Measurements from ENCODE around the gene CCNH. TPM values are rescaled to one million over a fixed set of nuclear protein-coding genes. Genes with fewer than 3 reads are reported as not detected.

Gene CCNH
- polyA plus RNA-seq, 2 of the 4 experiments (the other 2 are of a cell fraction): 74.1 to 85.1 TPM

GRCh38 chr5:87433945-87434344, 21.2 kb upstream of the CCNH start (continued):
- TF ChIP-seq EHF (CRISPR knock-in tag; IDR thresholded peaks at IDR 0.05) (no peak), JUN (IDR thresholded peaks at IDR 0.05) (no peak), CEBPB (IDR thresholded peaks at IDR 0.05) (no peak)

GRCh38 chr5:87432460-87432859, 19.7 kb upstream of the CCNH start:
- Histone ChIP-seq H3K9me3 (no peaks in the 10 kb centered on the region), H3K4me1 (no peaks in the 10 kb centered on the region), H3K4me2 (no peak overlapping the region), H3K27ac (no peak overlapping the region), H3K4me3 (no peak overlapping the region)
- FAIRE-seq (no peak), DNase-seq (ENCODE audit: low read depth in 1 of 2, low spot score in 1 of 2) (no peak), ATAC-seq (no peak)
- WGBS (ENCODE audit: missing lambda C conversion rate): 0% methylated on average over 2 of the region's 2 CpGs
- TF ChIP-seq CEBPB (IDR thresholded peaks at IDR 0.05) (no peak), HEYL (CRISPR knock-in tag; IDR thresholded peaks at IDR 0.05) (no peak)
- ChIA-PET CTCF (interaction anchor here (0.9 to 1.0 kb wide), 2 partner anchors 12 to 1292 kb away, joined by 3 read pairs; no protein-coding TSS in a partner anchor), POLR2A (no interaction called here)

GRCh38 chr5:87430863-87431457, 18.2 kb upstream of the CCNH start:
- Histone ChIP-seq H3K4me3 (no peak overlapping the region), H3K4me1 (no peaks in the 10 kb centered on the region), H3K4me2 (no peak overlapping the region), H3K9me3 (no peaks in the 10 kb centered on the region), H3K27ac (no peak overlapping the region)
- CTCF ChIA-PET: no interaction called here
- FAIRE-seq (no peak), DNase-seq (ENCODE audit: low read depth in 1 of 2, low spot score in 1 of 2) (no peak), ATAC-seq (no peak)
- POLR2A ChIA-PET: no interaction called here
- TF ChIP-seq FOXS1 (CRISPR knock-in tag; IDR thresholded peaks at IDR 0.05) (no peak), SMC3 (IDR thresholded peaks at IDR 0.05) (no peak), HOXB5 (CRISPR knock-in tag; IDR thresholded peaks at IDR 0.05) (no peak)

GRCh38 chr5:87423755-87424154, 11.0 kb upstream of the CCNH start:
- Histone ChIP-seq H3K9me3 (no peaks in the 10 kb centered on the region), H3K27ac (no peak overlapping the region), H3K4me3 (no peak overlapping the region), H3K4me1 (no peaks in the 10 kb centered on the region), H3K4me2 (no peak overlapping the region)
- FAIRE-seq (no peak), DNase-seq (ENCODE audit: low read depth in 1 of 2, low spot score in 1 of 2) (no peak), ATAC-seq (no peak)
- CTCF ChIA-PET: no interaction called here
- no peak for TF ChIP-seq HMGXB4 (CRISPR knock-in tag; IDR thresholded peaks at IDR 0.05; ENCODE audit: borderline replicate concordance)
- TF ChIP-seq NFE2L2 (conservative IDR thresholded peaks at IDR 0.05; ENCODE audit: low read length): no peak
- no peak for TF ChIP-seq CHD2 (IDR thresholded peaks at IDR 0.05; ENCODE audit: low read length, partially characterized antibody)
- TF ChIP-seq MAFK (IDR thresholded peaks at IDR 0.05; ENCODE audit: partially characterized antibody): peak; percentile 66
- no peak for TF ChIP-seq ATOH8 (CRISPR knock-in tag; IDR thresholded peaks at IDR 0.05; ENCODE audit: low read depth)
- TF ChIP-seq CEBPB (IDR thresholded peaks at IDR 0.05): no peak
- no peak for TF ChIP-seq KDM5A (IDR thresholded peaks at IDR 0.05)
- no peak for TF ChIP-seq TFCP2L1 (CRISPR knock-in tag; IDR thresholded peaks at IDR 0.05)
- POLR2A ChIA-PET: no interaction called here
- 4% methylated on average over 1 of the region's 1 CpG for WGBS (ENCODE audit: missing lambda C conversion rate)

- no peak overlapping the region for H3K4me3 ChIP-seq
- ATAC-seq: no peak
- DNase-seq (ENCODE audit: low read depth in 1 of 2, low spot score in 1 of 2): no peak
- no peaks in the 10 kb centered on the region for H3K9me3 ChIP-seq
- H3K4me2 ChIP-seq: no peak overlapping the region
- no peak for FAIRE-seq
- no peaks in the 10 kb centered on the region for H3K4me1 ChIP-seq
- no peak for TF ChIP-seq CHD2 (IDR thresholded peaks at IDR 0.05; ENCODE audit: low read length, partially characterized antibody)
- TF ChIP-seq E2F6 (IDR thresholded peaks at IDR 0.05; ENCODE audit: borderline replicate concordance, low read depth): no peak
- TF ChIP-seq HOXA7 (CRISPR knock-in tag; IDR thresholded peaks at IDR 0.05): no peak
- no peak overlapping the region for H3K27ac ChIP-seq
- ChIA-PET CTCF (interaction anchor here (0.7 to 1.3 kb wide), 2 partner anchors 10 to 16 kb away, joined by 3 read pairs; no protein-coding TSS in a partner anchor), POLR2A (no interaction called here)
Measured at GRCh38 chr5:87421307-87421706, 8.6 kb upstream of the CCNH start.
